HG03175 (cell line): ENCODE data around the gene NDOR1.
"Not testable (repeated sequence)": the region's sequence is repeated elsewhere in the genome, so short reads cannot be mapped to it uniquely, and the experiment has no call there.

ENCODE experiments used
- ATAC-seq: cut with Tn5 transposase; IDR thresholded peaks from one replicate; pipeline ENCODE4 v1.9.1; 2021; ENCODE audit warnings: mild to moderate bottlenecking, moderate library complexity; ENCODE audit not compliant: unreplicated experiment

The NDOR1 gene

DNA sequence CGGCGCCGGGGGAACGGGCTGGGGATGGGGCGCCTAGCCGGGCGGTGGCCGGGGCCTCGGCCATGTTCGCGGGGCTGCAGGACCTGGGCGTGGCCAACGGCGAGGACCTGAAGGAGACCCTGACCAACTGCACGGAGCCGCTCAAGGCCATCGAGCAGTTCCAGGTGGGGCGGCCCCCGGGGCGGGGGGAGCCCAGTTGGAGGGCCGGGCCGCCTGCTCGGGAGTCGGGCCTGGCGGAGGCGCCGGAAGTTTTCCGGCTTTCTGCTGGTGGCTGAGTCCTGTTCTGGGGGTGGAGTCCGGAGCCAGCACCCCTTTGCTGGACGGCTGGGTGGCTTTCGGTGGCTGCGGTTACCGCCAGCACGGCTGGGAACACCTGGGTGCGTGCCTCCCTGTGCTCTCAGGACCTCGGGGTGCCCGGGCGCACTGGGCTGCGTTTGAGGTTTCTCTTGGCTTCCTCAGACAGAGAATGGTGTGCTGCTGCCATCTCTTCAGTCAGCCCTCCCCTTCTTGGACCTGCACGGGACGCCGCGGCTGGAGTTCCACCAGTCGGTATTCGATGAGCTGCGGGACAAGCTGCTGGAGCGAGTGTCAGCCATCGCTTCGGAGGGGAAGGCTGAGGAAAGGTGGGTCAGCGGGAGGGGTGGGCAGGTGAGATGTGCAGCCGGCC, 50.1 kb downstream of the NDOR1 start:
- peak; percentile 37 for ATAC-seq

DNA sequence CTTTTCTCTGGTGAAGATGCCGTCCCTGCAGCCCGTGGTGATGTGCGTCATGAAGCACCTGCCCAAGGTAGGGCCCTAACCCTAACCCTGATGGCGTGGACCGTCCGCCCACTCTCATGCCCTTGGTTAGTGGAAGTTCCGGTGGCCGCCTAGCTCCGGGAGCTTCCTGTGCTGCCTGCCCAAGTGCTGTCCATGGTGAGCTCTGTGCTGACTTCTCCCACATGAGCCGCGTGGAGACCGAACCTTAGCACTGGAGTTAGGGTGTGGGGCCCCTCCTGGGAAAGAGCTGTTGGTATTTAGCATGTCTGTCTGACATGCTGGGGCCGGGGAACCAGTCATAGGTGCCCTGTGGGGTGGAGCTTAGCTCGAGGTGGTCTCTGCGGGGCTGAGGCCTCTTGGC, 50.9 kb downstream of the NDOR1 start:
- ATAC-seq = no peak

DNA sequence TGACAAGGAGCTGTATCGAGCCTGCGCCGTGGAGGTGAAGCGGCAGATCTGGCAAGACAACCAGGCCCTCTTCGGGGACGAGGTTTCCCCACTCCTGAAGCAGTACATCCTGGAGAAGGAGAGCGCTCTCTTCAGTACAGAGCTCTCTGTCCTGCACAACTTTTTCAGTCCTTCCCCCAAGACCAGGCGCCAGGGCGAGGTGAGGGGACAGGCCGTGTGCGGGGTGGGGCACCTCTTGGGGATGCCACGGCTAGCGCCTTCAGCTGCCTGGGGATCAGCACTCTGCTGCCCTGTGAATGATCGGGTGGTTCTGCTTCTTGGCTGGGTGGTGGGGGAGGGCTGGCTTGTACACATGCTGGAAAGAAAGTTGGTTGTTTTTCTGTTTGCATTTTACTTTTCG, 51.4 kb downstream of the NDOR1 start:
- no peak for ATAC-seq

DNA sequence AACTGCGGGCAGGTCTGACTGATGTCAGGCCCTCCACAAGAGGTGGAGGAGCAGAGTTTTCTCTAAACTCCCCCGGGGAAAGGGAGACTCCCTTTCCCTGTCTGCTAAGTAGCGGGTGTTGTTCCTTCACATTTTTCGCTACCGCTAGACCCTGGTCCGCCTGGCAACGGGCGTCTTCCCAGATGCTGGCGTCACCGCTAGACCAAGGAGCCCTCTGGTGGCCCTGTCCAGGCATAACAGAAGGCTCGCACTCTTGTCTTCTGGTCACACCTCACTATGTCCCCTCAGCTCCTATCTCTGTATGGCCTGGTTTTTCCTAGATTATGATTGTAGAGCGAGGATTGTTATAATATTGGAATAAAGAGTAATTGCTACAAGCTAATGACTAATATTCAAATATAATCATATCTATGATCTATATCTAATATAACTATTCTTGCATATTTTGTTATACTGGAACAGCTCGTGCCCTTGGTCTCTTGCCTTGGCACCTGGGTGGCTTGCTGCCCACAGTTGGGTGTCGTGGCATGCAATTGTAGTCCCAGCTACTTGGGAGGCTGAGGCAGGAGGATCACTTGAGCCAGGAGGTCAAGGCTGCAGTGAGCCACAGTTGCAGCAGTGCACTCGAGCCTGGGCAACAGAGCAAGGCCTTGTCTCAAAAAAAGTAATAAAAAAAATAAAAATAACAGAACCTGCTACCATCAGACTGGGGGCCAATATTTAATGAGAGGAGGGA, 56.8 kb downstream of the NDOR1 start:
- ATAC-seq = not testable (repeated sequence)

DNA sequence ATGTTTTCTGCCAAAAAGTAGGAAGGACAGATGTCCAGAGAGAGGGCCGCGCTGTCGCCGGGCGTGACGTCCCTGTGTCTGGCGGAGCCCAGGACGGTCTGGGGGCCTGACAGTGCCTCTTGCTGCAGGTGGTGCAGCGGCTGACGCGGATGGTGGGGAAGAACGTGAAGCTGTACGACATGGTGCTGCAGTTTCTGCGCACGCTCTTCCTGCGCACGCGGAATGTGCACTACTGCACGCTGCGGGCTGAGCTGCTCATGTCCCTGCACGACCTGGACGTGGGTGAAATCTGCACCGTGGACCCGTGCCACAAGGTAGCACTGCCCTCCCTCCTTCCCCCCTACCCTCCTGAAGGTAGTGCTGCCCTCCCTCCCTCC, 57.4 kb downstream of the NDOR1 start:
- no peak for ATAC-seq

DNA sequence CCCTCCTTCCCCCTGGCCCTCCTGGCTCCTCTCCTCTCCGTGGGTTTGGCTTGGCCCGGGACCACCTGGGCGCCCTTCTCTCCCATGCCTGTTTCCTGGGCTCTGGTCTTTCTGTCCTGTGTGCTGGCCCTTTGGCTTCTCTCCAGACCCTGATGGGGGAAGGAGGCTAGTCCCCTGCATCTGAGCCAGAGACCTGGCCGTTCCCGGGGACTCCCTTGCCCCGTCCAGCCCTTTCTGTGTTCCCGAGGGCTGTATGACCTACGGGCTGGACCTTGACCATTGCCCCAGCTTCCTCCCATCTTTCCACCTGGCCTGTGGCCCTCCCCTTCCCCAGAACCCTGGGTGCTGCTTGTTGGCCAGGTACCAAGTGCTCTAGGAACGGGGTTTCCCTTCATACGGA, 58.0 kb downstream of the NDOR1 start:
- ATAC-seq = no peak

DNA sequence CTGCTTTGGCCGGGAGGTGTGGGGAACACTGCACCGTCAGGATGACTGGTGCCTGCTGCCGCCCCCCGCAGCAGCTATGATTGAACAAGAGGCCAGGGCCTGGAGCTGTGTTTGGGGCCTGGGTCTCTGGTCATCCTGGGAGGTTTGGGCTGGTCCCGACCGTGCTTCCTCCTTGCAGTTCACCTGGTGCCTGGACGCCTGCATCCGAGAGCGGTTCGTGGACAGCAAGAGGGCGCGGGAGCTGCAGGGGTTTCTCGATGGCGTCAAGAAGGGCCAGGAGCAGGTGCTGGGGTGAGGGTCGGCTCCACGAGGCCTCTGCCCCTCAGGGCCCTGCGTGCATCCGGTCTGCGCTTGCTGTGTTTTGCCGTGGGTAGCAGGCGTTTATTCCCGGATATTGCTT, 58.6 kb downstream of the NDOR1 start:
- ATAC-seq = no peak

DNA sequence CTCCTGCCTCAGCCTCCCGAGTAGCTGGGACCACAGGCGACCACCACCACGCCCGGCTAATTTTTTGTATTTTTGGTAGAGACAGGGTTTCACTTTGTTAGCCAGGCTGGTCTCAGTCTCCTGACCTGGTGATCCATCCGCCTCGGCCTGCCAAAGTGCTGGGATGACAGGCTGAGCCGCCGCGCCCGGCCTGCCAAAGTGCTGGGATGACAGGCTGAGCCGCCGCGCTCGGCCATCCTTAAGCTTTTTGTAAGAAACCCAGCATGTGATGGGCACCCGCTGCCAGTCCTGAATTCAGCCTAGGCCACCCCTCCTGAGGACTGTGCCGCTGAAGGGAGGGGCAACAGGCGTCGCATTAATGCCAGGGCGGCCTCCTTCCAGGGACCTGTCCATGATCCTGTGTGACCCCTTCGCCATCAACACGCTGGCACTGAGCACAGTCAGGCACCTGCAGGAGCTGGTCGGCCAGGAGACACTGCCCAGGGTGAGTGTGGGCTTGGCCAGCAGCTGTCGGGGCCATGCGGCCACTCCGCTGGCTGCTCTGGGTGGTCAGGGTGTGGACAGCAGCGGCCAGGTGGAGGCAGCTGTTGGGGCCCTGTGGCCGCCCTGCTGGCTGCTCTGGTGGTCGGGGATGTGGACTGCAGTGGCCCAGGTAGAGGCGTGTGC, 60.1 kb downstream of the NDOR1 start:
- no peak for ATAC-seq

DNA sequence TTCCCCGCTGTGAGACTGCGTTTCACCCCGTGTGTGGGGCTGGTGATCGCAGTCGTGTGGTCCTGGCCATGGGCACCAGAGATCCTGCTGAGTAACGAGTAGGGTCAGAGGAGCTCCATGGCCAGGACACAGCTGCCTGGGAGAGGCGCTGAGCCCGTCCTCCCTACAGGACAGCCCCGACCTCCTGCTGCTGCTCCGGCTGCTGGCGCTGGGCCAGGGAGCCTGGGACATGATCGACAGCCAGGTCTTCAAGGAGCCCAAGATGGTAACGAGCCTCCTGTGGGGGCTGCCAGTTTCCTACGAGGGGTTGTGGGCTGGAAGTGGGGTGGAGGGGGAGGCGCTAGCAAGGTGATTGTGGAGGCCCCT, 60.6 kb downstream of the NDOR1 start:
- no peak for ATAC-seq
